ENCODE data around the gene PSMD14. TPM values are rescaled to one million over a fixed set of nuclear protein-coding genes. Genes with fewer than 3 reads are reported as not detected.

The PSMD14 gene
- total RNA-seq, 1 donor from 2014 or later = 101 TPM

GRCh38 chr2:161419638-161420190 lies 111.5 kb downstream of the PSMD14 start:
- DNase-seq = no peak

GRCh38 chr2:161420406-161421074 lies 112.3 kb downstream of the PSMD14 start:
- no peak for DNase-seq

GRCh38 chr2:161421686-161422085 lies 113.5 kb downstream of the PSMD14 start:
- DNase-seq = no peak

DNA sequence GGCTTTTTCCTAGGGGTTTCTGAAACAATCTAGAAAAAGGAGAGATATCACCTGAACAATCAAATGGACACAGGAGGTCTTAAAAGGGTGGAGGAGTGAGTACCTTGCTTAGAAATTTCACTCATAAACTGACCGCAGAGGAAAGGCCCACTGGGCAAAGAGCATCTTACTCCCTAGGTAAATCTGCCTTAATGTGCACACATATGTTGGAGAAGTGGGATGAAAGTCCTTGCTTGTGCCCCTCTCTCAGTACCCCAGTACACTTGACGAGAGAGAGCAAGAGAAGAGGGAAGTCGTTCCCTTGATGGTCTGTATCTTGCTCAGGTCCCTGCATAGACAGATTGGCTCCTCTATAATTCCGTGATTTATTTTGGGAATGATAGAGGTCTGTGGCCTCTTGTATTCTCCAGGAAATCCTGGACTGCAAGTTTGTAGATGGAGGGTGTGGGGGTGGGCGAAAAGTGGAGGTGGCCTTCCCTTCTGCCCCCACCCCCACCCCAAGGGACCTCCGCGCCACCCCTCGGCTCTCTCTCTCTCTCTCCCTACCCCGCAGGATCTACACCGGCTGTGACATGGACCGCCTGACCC lies 114.7 kb downstream of the PSMD14 start:
- no peak for DNase-seq

GRCh38 chr2:161423421-161424393 lies 115.5 kb downstream of the PSMD14 start:
- DNase-seq = no peak

DNA sequence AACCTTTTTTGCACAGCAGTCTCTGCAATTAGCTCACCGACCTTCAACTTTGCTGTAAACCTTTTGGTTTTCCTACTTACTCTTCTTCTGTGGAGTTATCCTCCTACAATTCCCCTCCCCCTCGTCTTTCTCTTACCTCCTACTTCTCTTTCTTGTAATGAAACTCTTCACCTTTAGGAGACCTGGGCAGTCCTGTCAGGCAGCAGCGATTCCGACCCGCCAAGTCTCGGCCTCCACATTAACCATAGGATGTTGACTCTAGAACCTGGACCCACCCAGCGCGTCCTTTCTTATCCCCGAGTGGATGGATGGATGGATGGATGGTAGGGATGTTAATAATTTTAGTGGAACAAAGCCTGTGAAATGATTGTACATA lies 116.2 kb downstream of the PSMD14 start:
- DNase-seq = no peak

- no peak for DNase-seq
Measured at GRCh38 chr2:161424891-161425727, 116.9 kb downstream of the PSMD14 start.

- DNase-seq = no peak
Measured at GRCh38 chr2:161425728-161426454, 117.7 kb downstream of the PSMD14 start.

- DNase-seq = no peak
Measured at GRCh38 chr2:161426455-161426921, 118.3 kb downstream of the PSMD14 start.

- no peak for DNase-seq
Measured at GRCh38 chr2:161426922-161427663, 118.9 kb downstream of the PSMD14 start.

- DNase-seq = no peak
Measured at GRCh38 chr2:161427664-161428587, 119.7 kb downstream of the PSMD14 start.

DNA sequence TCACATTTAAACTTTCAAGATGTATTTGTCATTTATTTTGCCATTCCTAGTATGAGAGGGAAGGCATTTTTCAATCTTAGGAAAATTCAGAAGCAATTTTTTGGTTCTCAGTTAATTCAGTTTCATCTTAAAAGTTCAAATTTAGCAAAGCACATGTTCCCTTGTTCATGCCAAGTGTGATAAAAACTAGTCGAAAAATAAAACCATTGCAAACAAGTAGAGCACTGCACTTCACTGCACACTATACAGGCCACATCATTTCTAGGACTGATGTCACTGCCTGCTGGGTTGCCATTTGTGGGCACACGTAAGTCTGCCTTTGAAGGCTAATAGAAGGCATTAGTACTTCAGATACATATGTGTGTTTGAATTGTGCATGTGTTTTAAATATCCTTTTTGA lies 122.2 kb downstream of the PSMD14 start:
- DNase-seq = no peak

DNA sequence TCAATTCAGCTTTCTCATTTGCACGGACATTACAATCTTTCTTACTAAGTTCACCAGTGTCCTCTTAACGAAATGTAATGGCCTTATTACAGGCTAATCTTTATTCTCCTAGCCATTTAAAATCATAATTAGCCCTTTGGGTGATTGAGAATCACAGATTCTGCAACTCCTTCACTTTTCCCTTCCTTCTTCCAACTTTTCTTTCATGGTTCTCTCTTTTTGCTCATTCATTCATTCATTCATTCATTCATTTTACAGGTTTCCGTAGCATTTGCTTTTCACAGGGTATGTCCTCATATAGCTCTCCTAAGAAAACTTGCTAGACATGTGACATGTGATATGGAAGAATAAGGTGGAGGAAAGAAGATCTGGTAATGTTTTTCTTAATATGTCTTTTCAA lies 123.9 kb downstream of the PSMD14 start:
- no peak for DNase-seq

- DNase-seq = no peak
Measured at GRCh38 chr2:161434118-161434517, 125.9 kb downstream of the PSMD14 start.

DNA sequence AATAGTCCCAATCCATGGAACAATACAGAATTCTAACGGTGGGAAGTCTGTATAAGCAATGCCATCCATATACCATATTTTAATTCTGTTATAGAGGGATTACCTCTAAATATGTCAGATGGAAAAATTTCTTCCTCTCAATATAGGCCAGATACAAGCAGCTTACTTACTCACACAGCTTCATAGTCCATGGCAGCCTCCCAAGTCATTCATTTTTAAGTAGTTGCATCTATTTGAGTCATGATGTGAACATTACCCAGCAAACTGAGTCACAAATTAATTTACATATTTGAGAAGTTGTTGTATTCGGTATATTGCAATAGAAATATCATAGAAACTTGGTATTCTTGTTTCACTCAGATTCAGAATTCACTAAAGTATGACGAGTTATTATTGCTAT lies 128.2 kb downstream of the PSMD14 start:
- no peak for DNase-seq

DNA sequence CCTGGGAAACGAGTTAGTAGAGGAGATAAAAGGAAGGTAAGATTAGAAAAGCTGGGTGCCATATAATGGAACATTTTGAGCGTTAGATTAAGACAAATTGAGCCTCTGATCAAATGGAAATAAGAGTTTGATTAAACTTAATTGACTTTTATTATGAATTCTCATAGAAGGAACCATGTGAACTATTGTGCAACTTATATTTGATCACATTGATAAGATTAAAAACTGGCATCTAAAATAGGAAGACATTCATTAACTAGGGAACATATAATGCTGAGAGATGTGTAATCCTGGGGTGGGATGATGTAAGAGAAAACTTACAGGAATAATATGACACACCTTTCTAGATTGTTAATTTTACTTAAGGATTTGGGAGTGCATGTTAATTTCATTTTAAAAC lies 130.4 kb downstream of the PSMD14 start:
- no peak for DNase-seq

- no peak for DNase-seq
Measured at GRCh38 chr2:161445097-161445496, 136.9 kb downstream of the PSMD14 start.

GRCh38 chr2:161448431-161448830 lies 140.2 kb downstream of the PSMD14 start:
- no peak for DNase-seq

Data from occipital lobe (tissue), 2 donors.